ENCODE results near the gene KIRREL3. TPM values are rescaled to one million over a fixed set of nuclear protein-coding genes. Genes with fewer than 3 reads are reported as not detected.

The KIRREL3 gene
- total and polyA plus RNA-seq, 2 of the 8 experiments (the other 6 are each of a cell fraction or from before 2014, with no cell fraction given), result 0.29 to 0.32 TPM

GRCh38 chr11:126476266-126476924 lies 524.2 kb downstream of the KIRREL3 start (continued):
- TF ChIP-seq EP300 (IDR thresholded peaks at IDR 0.05; ENCODE audit: borderline replicate concordance in 1 of 2, low read depth in 2 of 2, low read length in 2 of 2), result no peak
- no peak for TF ChIP-seq KDM1A (IDR thresholded peaks at IDR 0.05; ENCODE audit: borderline replicate concordance, low read length)
- no peak for TF ChIP-seq BACH1 (IDR thresholded peaks at IDR 0.05; ENCODE audit: low read length)
- no peak for TF ChIP-seq TEAD4 (IDR thresholded peaks at IDR 0.05; ENCODE audit: low read depth, low read length)
- TF ChIP-seq TAF1 (IDR thresholded peaks at IDR 0.05; ENCODE audit: low read depth, low read length), result no peak
- no peak for TF ChIP-seq CBX8 (IDR thresholded peaks at IDR 0.05; ENCODE audit: borderline replicate concordance, low read depth, low read length)
- TF ChIP-seq TCF12 (IDR thresholded peaks at IDR 0.05; ENCODE audit: low read depth, low read length), result no peak
- TF ChIP-seq SAP30 (IDR thresholded peaks at IDR 0.05; ENCODE audit: insufficient read depth, insufficient replicate concordance, low read length), result no peak
- no peak for TF ChIP-seq CTCF (IDR thresholded peaks at IDR 0.05; ENCODE audit: control extremely low read depth in 1 of 3, insufficient read depth in 1 of 3, low read depth in 1 of 3, low read length in 3 of 3)
- no peak for TF ChIP-seq SIRT6 (IDR thresholded peaks at IDR 0.05; ENCODE audit: low read length)

Measured in H1 (cell line).